Mesenchymal stem cell (in vitro differentiated cells and primary cell): Measurements from ENCODE around the gene LPP.
A peak's percentile ranks its signal among the peaks of the same experiment; 100 is the strongest.

ENCODE experiments used
- DNase-seq: peaks from one replicate; pipeline ENCODE4 v3.0.0-alpha.2; 2013
- H2AFZ ChIP-seq: one replicate; pipeline ENCODE4 v1.6.1; 2013; ENCODE audit warnings: low read depth, mild to moderate bottlenecking, control low read depth, inconsistent platforms, low read length, moderate library complexity
- H2AK5ac ChIP-seq: 2 replicates; pipeline ENCODE4 v1.6.1; 2013; ENCODE audit warnings: low read length, moderate library complexity, mild to moderate bottlenecking, inconsistent platforms; ENCODE audit not compliant: severe bottlenecking
- H2BK120ac ChIP-seq: one replicate; pipeline ENCODE4 v1.6.1; 2013; ENCODE audit warnings: low read depth, mild to moderate bottlenecking, inconsistent platforms, low read length, moderate library complexity
- H2BK12ac ChIP-seq, 2 experiments: one replicate each; pipeline ENCODE4 v1.6.1; 2013; ENCODE audit warnings: inconsistent platforms in 2 of 2, low read length in 2 of 2, mild to moderate bottlenecking in 2 of 2, moderate library complexity in 2 of 2, control low read depth in 1 of 2
- H2BK15ac ChIP-seq: one replicate; pipeline ENCODE4 v1.6.1; 2013; ENCODE audit warnings: mild to moderate bottlenecking, low read depth, inconsistent platforms; ENCODE audit not compliant: poor library complexity, severe bottlenecking
- H2BK5ac ChIP-seq: 2 replicates; pipeline ENCODE4 v1.6.1; 2013; ENCODE audit warnings: low read depth, mild to moderate bottlenecking, low read length, control low read depth, inconsistent platforms; ENCODE audit not compliant: poor library complexity, severe bottlenecking
- H3K14ac ChIP-seq, 2 experiments: one replicate each; pipeline ENCODE4 v1.6.1; 2013; ENCODE audit warnings: inconsistent platforms in 2 of 2, low read length in 2 of 2, control low read depth in 1 of 2, mild to moderate bottlenecking in 1 of 2, moderate library complexity in 1 of 2
- H3K18ac ChIP-seq, 2 experiments: one replicate each; pipeline ENCODE4 v1.6.1; 2013; ENCODE audit warnings: inconsistent platforms in 2 of 2, low read length in 2 of 2, control low read depth in 1 of 2, low read depth in 1 of 2, mild to moderate bottlenecking in 1 of 2
- H3K23ac ChIP-seq, 2 experiments: one replicate each; pipeline ENCODE4 v1.6.1; 2013; ENCODE audit warnings: inconsistent platforms in 2 of 2, low read length in 2 of 2, mild to moderate bottlenecking in 2 of 2, moderate library complexity in 2 of 2, control low read depth in 1 of 2
- H3K27ac ChIP-seq: 2 replicates; pipeline ENCODE4 v1.5.1; 2013; ENCODE audit warnings: mild to moderate bottlenecking, moderate library complexity, low read length, control low read depth, inconsistent platforms; ENCODE audit not compliant: poor library complexity, severe bottlenecking
- H3K27me3 ChIP-seq, 2 experiments: 2 replicates each; pipeline versions ENCODE4 v1.6.1 to v1.7.0; 2013; ENCODE audit warnings: low read length in 2 of 2, mild to moderate bottlenecking in 2 of 2, moderate library complexity in 2 of 2, control low read depth in 1 of 2, inconsistent platforms in 1 of 2; ENCODE audit not compliant: control insufficient read depth in 1 of 2, insufficient read depth in 1 of 2
- H3K36me3 ChIP-seq, 2 experiments: 2 replicates each; pipeline versions ENCODE4 v1.6.1 to v1.7.0; 2013; ENCODE audit warnings: low read length in 2 of 2, control low read depth in 1 of 2, inconsistent platforms in 1 of 2, low read depth in 1 of 2, mild to moderate bottlenecking in 1 of 2; ENCODE audit not compliant: insufficient read depth in 2 of 2, control insufficient read depth in 1 of 2
- H3K4ac ChIP-seq, 2 experiments: one replicate each; pipeline ENCODE4 v1.6.1; 2013; ENCODE audit warnings: inconsistent platforms in 2 of 2, low read length in 2 of 2, mild to moderate bottlenecking in 2 of 2, moderate library complexity in 2 of 2, control low read depth in 1 of 2, low read depth in 1 of 2
- H3K4me1 ChIP-seq: 2 replicates; pipeline ENCODE4 v1.6.1; 2013; ENCODE audit warnings: low read depth, low read length, control low read depth; ENCODE audit not compliant: control insufficient read depth, insufficient read depth
- H3K4me2 ChIP-seq: 2 replicates; pipeline ENCODE4 v1.6.1; 2013; ENCODE audit warnings: low read length, mild to moderate bottlenecking, inconsistent platforms; ENCODE audit not compliant: poor library complexity, severe bottlenecking
- H3K4me3 ChIP-seq, 2 experiments: 2 replicates each; pipeline versions ENCODE4 v1.5.1 to v1.7.0; 2013; ENCODE audit warnings: low read length in 2 of 2, mild to moderate bottlenecking in 2 of 2, control low read depth in 1 of 2, low read depth in 1 of 2; ENCODE audit not compliant: insufficient read depth in 1 of 2
- H3K79me1 ChIP-seq: replicated peaks from 2 replicates; pipeline ENCODE4 v1.6.1; 2013; ENCODE audit warnings: mild to moderate bottlenecking, control low read depth, low read length, inconsistent platforms; ENCODE audit not compliant: poor library complexity, severe bottlenecking
- H3K9ac ChIP-seq: 2 replicates; pipeline ENCODE4 v1.7.0; 2013; ENCODE audit warnings: mild to moderate bottlenecking, low read length, moderate library complexity
- H3K9me3 ChIP-seq: 2 replicates; pipeline ENCODE4 v1.7.0; 2013; ENCODE audit warnings: mild to moderate bottlenecking, low read length; ENCODE audit not compliant: control insufficient read depth
- H4K8ac ChIP-seq: one replicate; pipeline ENCODE4 v1.6.1; 2013; ENCODE audit warnings: inconsistent platforms, mild to moderate bottlenecking, low read length, moderate library complexity
- H4K91ac ChIP-seq: one replicate; pipeline ENCODE4 v1.6.1; 2013; ENCODE audit warnings: mild to moderate bottlenecking, low read length, inconsistent platforms
- WGBS: methylation state at CpG from one replicate; pipeline ENCODE4 v1.1.7; 2013; ENCODE audit warnings: mixed read lengths; 5-methylcytosine and 5-hydroxymethylcytosine counted together

The LPP gene

GRCh38 chr3:188523291-188523690, 369.3 kb downstream of the LPP start:
- 100% methylated on average over 2 of the region's 5 CpGs for WGBS

GRCh38 chr3:188524052-188524451, 370.1 kb downstream of the LPP start:
- no peak overlapping the region for H4K8ac ChIP-seq
- no peak overlapping the region for H3K14ac ChIP-seq
- 13% methylated on average over 2 of the region's 3 CpGs for WGBS
- no peak overlapping the region for H4K91ac ChIP-seq
- no peak overlapping the region for H3K9ac ChIP-seq
- peaks cover 7% of the 10 kb centered on the region for H3K4me1 ChIP-seq
- H3K18ac ChIP-seq = no peak overlapping the region
- no peak overlapping the region for H3K4me2 ChIP-seq
- no peak overlapping the region for H2BK15ac ChIP-seq
- peak overlapping the region in 1 of 2 experiments; percentile 77 for H2BK12ac ChIP-seq
- DNase-seq = peak; percentile 45
- no peak overlapping the region for H2AK5ac ChIP-seq
- H3K36me3 ChIP-seq = peaks cover 0 to 26% of the 10 kb centered on the region in 2 experiments
- no peak overlapping the region for H2BK120ac ChIP-seq
- no peak overlapping the region for H3K4me3 ChIP-seq
- no peak overlapping the region for H2BK5ac ChIP-seq
- no peak overlapping the region for H3K23ac ChIP-seq
- H3K9me3 ChIP-seq = no peaks in the 10 kb centered on the region
- no peak overlapping the region for H3K4ac ChIP-seq
- no peak overlapping the region for H2AFZ ChIP-seq
- no peak overlapping the region for H3K27ac ChIP-seq
- no peaks in the 10 kb centered on the region for H3K27me3 ChIP-seq
- H3K79me1 ChIP-seq = peaks cover 12% of the 10 kb centered on the region

More at GRCh38 chr3:188523291-188523690, 369.3 kb downstream of the LPP start:
- peak overlapping the region in 1 of 2 experiments; percentile 28 for H3K4ac ChIP-seq
- H3K79me1 ChIP-seq = peaks cover 8% of the 10 kb centered on the region
- no peak overlapping the region for H3K4me2 ChIP-seq
- DNase-seq = no peak
- no peak overlapping the region for H2BK15ac ChIP-seq
- H3K14ac ChIP-seq = no peak overlapping the region
- H3K27me3 ChIP-seq = no peaks in the 10 kb centered on the region
- no peaks in the 10 kb centered on the region for H3K9me3 ChIP-seq
- no peak overlapping the region for H2BK120ac ChIP-seq
- H2AK5ac ChIP-seq = no peak overlapping the region
- H2BK12ac ChIP-seq = no peak overlapping the region
- peaks cover 0 to 21% of the 10 kb centered on the region in 2 experiments for H3K36me3 ChIP-seq
- H4K91ac ChIP-seq = no peak overlapping the region
- no peak overlapping the region for H4K8ac ChIP-seq
- H3K4me1 ChIP-seq = peaks cover 7% of the 10 kb centered on the region
- no peak overlapping the region for H3K27ac ChIP-seq
- no peak overlapping the region for H3K4me3 ChIP-seq
- no peak overlapping the region for H3K18ac ChIP-seq
- no peak overlapping the region for H3K23ac ChIP-seq
- no peak overlapping the region for H3K9ac ChIP-seq
- no peak overlapping the region for H2BK5ac ChIP-seq
- no peak overlapping the region for H2AFZ ChIP-seq

GRCh38 chr3:188526057-188526456, 372.1 kb downstream of the LPP start:
- Histone ChIP-seq H2BK5ac (no peak overlapping the region), H3K9ac (no peak overlapping the region), H3K27ac (no peak overlapping the region), H3K4me3 (no peak overlapping the region), H2AFZ (no peak overlapping the region), H3K14ac (no peak overlapping the region), H3K4ac (no peak overlapping the region), H3K4me2 (no peak overlapping the region), H3K18ac (no peak overlapping the region), H3K4me1 (peaks cover 7% of the 10 kb centered on the region), H3K36me3 (peaks cover 0 to 26% of the 10 kb centered on the region in 2 experiments), H3K27me3 (no peaks in the 10 kb centered on the region), H2BK15ac (no peak overlapping the region), H2BK120ac (no peak overlapping the region), H2AK5ac (no peak overlapping the region), H3K9me3 (no peaks in the 10 kb centered on the region), H4K91ac (no peak overlapping the region), H3K23ac (no peak overlapping the region), H3K79me1 (peaks cover 13% of the 10 kb centered on the region), H4K8ac (no peak overlapping the region), H2BK12ac (no peak overlapping the region)
- 82% methylated on average over 5 of the region's 5 CpGs for WGBS
- peak; percentile 28 for DNase-seq

- Histone ChIP-seq H2AK5ac (no peak overlapping the region), H3K36me3 (peaks cover 0 to 26% of the 10 kb centered on the region in 2 experiments), H2BK120ac (no peak overlapping the region), H3K4me2 (no peak overlapping the region), H4K8ac (no peak overlapping the region), H2BK15ac (no peak overlapping the region), H3K23ac (no peak overlapping the region), H2BK5ac (no peak overlapping the region), H3K9ac (no peak overlapping the region), H3K27ac (no peak overlapping the region), H3K4me1 (peaks cover 7% of the 10 kb centered on the region), H3K14ac (no peak overlapping the region), H3K9me3 (no peaks in the 10 kb centered on the region), H2AFZ (no peak overlapping the region), H3K79me1 (peaks cover 12% of the 10 kb centered on the region), H2BK12ac (no peak overlapping the region), H3K4ac (no peak overlapping the region), H3K27me3 (no peaks in the 10 kb centered on the region), H3K18ac (no peak overlapping the region), H4K91ac (no peak overlapping the region), H3K4me3 (no peak overlapping the region)
- 100% methylated on average over 2 of the region's 2 CpGs for WGBS
- no peak for DNase-seq
Observed at GRCh38 chr3:188527389-188527788, 373.4 kb downstream of the LPP start.
